Kidney (tissue), 14 donors: ENCODE measurements around the gene AMMECR1. TPM values are rescaled to one million over a fixed set of nuclear protein-coding genes. Genes with fewer than 3 reads are reported as not detected.
A peak's percentile ranks its signal among the peaks of the same experiment; 100 is the strongest.

Experiments
- DNase-seq, 5 donors: peaks; one replicate each; pipeline ENCODE4 v3.0.0-alpha.2; 2013 to 2020
- FAIRE-seq: peaks from 2 replicates; lab custom pipeline; 2012; peaks lifted over from hg19 to GRCh38; lab: Jason Lieb, UNC
- H3K27ac ChIP-seq, 2 donors: one replicate each; pipeline ENCODE4 v1.7.0; 2013; ENCODE audit warnings: low read depth in 2 of 2, low read length in 2 of 2, inconsistent platforms in 1 of 2
- H3K27me3 ChIP-seq: one replicate; pipeline ENCODE4 v1.7.1; 2013; ENCODE audit warnings: low read length, inconsistent platforms; ENCODE audit not compliant: control insufficient read depth, insufficient read depth
- H3K36me3 ChIP-seq, 3 donors: one replicate each; pipeline versions ENCODE4 v1.7.0 to v1.7.1; 2013; ENCODE audit warnings: low read length in 3 of 3, control low read depth in 1 of 3, inconsistent platforms in 1 of 3; ENCODE audit not compliant: insufficient read depth in 3 of 3, control insufficient read depth in 2 of 3
- H3K4me1 ChIP-seq, 3 donors: one replicate each; pipeline versions ENCODE4 v1.7.0 to v1.7.1; 2013; ENCODE audit warnings: low read length in 3 of 3, inconsistent platforms in 1 of 3, low read depth in 1 of 3; ENCODE audit not compliant: control insufficient read depth in 2 of 3, insufficient read depth in 2 of 3
- H3K4me3 ChIP-seq, 3 donors: one replicate each; pipeline versions ENCODE4 v1.7.0 to v1.8.1; 2013; ENCODE audit warnings: low read length in 3 of 3, control low read depth in 1 of 3, inconsistent platforms in 1 of 3
- H3K9ac ChIP-seq, 3 donors: one replicate each; pipeline versions ENCODE4 v1.7.0 to v1.7.1; 2013; ENCODE audit warnings: low read length in 3 of 3, control low read depth in 1 of 3, inconsistent platforms in 1 of 3
- H3K9me3 ChIP-seq, 3 donors: one replicate each; pipeline versions ENCODE4 v1.7.0 to v1.7.1; 2013; ENCODE audit warnings: low read length in 3 of 3, control low read depth in 1 of 3, inconsistent platforms in 1 of 3; ENCODE audit not compliant: control insufficient read depth in 2 of 3, insufficient read depth in 1 of 3
- intact Hi-C: fragments of 100-400 bp; cut with DNase I; formaldehyde crosslinking; loops from one replicate; pipeline ENCODE4 v1.11.1; 2022
- polyA plus RNA-seq: library from polyadenylated mRNA; stranded (reverse); fragments of 350-450 nt; fragmentation: Illumina TruSeq; extraction: RNeasy Lipid Tissue Mini Kit (QIAGEN cat#74804); gene quantifications from one replicate; pipeline ENCODE4 v1.2.3, GENCODE V29; 2014; ENCODE audit warnings: low read depth, low replicate concordance; ENCODE audit not compliant: insufficient read depth
- total RNA-seq: library from RNA; stranded (reverse); fragmentation: NEBNext Ultra II Directional; extraction: Animal tissue kit (Norgen Biotek cat#: 25700); gene quantifications from one replicate; pipeline ENCODE4 v1.2.1, GENCODE V29; 2021
- TF ChIP-seq, protein P1 (sequence below): IDR thresholded peaks from 3 replicates; pipeline ENCODE4 v1.5.1; 2012; ENCODE audit warnings: mild to moderate bottlenecking, moderate library complexity, borderline replicate concordance; ENCODE audit not compliant: insufficient read depth; ENCODE audit errors: extremely low read depth
- donor health status: control.
- donor health status: control.
- donor health status: control.
- donor health status: control.
- donor health status: control.
- donor health status: DM: yes; HTN: yes; CAD: no.
- donor health status: Normal renal cell carcinoma (clear cell type).

AMMECR1 gene
- total and polyA plus RNA-seq, 2 donors from 2014 or later, result 4.4 to 11.0 TPM

DNA sequence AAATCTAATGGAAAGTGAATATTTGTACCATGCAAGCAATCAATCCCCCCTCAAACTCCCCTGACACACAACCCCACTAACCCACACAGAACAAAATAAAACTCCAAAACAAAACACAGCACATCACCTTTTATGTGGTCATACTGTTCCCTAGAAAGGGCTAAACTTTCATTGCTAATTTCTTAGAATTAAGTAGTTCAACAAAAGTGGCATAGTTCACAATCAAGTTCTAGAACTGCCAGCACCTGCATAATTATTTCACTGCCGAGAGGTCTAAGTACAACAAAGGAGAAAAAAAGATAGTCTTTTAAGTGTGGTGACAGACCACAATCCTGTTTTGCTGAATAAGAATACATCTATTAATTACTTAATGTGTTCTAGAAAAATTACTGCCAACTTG, 58.8 kb downstream of the AMMECR1 start:
- Histone ChIP-seq H3K4me3 (no peak overlapping the region), H3K9me3 (no peaks in the 10 kb centered on the region), H3K4me1 (peaks cover 0 to 4% (median 0%) of the 10 kb centered on the region in 3 donors), H3K27me3 (no peaks in the 10 kb centered on the region), H3K36me3 (no peaks in the 10 kb centered on the region), H3K9ac (no peak overlapping the region), H3K27ac (no peak overlapping the region)
- TF ChIP-seq, protein P1, sequence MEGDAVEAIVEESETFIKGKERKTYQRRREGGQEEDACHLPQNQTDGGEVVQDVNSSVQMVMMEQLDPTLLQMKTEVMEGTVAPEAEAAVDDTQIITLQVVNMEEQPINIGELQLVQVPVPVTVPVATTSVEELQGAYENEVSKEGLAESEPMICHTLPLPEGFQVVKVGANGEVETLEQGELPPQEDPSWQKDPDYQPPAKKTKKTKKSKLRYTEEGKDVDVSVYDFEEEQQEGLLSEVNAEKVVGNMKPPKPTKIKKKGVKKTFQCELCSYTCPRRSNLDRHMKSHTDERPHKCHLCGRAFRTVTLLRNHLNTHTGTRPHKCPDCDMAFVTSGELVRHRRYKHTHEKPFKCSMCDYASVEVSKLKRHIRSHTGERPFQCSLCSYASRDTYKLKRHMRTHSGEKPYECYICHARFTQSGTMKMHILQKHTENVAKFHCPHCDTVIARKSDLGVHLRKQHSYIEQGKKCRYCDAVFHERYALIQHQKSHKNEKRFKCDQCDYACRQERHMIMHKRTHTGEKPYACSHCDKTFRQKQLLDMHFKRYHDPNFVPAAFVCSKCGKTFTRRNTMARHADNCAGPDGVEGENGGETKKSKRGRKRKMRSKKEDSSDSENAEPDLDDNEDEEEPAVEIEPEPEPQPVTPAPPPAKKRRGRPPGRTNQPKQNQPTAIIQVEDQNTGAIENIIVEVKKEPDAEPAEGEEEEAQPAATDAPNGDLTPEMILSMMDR, result no peak
- peak; percentile 71 for FAIRE-seq
- no peak for DNase-seq
- intact Hi-C loops, result no loop called here

DNA sequence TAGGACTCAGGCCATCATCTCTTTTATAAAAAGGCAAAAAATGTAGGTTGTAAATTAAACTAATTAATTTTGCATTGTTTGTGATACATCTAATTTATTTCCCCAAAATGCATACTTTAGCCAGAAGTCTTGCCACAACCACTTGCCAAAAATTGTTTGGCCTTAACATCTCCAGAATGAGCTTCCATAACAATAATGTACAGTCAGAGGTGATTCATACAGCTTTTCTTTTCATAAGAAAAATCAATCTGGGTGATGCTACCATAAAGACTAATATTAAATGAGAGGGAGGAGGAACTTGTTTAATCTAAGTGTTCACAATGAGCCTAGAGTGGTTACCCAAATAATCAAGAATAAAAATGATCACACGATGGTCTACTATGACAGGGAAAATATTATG, 59.3 kb downstream of the AMMECR1 start:
- Histone ChIP-seq H3K27ac (no peak overlapping the region), H3K36me3 (no peaks in the 10 kb centered on the region), H3K9me3 (no peaks in the 10 kb centered on the region), H3K4me1 (peaks cover 0 to 4% (median 0%) of the 10 kb centered on the region in 3 donors), H3K9ac (no peak overlapping the region), H3K4me3 (no peak overlapping the region), H3K27me3 (no peaks in the 10 kb centered on the region)
- intact Hi-C loops, result no loop called here
- DNase-seq, result no peak
- TF ChIP-seq, protein P1, result no peak
- peak; percentile 56 for FAIRE-seq

DNA sequence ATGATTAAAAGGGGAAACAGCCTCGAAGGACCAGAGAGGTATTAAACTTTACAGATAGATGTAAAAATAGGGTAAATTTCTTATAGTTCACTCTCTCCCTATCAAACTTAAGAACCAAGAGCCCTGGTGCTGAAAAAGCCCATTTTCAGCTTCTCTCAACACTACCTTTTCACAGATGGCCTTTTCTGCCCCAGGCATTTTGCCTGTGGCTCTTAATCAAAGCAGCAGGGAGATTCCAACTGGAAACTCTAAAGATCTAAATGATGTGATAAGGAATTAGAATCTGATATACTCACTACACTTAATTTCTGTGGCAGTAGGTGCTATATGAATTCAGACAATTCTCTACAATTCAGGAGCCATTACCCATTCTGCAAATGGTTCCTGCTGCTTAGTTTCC, 60.0 kb downstream of the AMMECR1 start:
- no peak overlapping the region for H3K9ac ChIP-seq
- no peak overlapping the region for H3K27ac ChIP-seq
- TF ChIP-seq, protein P1, result no peak
- H3K9me3 ChIP-seq, result no peaks in the 10 kb centered on the region
- FAIRE-seq (no peak), DNase-seq (no peak)
- H3K36me3 ChIP-seq, result no peaks in the 10 kb centered on the region
- H3K27me3 ChIP-seq, result no peaks in the 10 kb centered on the region
- intact Hi-C loops, result no loop called here
- peaks cover 0 to 4% (median 0%) of the 10 kb centered on the region in 3 donors for H3K4me1 ChIP-seq
- no peak overlapping the region for H3K4me3 ChIP-seq

DNA sequence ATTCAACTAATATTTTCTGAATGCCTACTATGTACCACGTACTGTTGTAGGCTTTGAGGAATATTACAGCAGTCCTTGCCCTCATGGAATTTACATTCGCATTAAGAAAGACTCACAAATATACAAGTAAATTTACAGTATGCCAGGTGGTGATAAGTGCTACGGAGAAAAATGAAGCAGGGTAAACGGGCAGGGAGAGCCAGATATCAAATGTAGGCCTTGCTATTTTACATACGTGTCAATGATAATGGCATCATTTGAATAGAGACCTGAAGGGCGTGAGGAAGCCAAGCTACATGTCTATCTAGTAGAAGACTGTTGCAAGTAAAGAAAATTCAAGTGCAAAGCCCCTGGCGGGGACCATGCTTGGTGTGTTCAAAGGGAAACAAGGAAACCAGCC, 65.2 kb downstream of the AMMECR1 start:
- Histone ChIP-seq H3K9me3 (no peaks in the 10 kb centered on the region), H3K9ac (no peak overlapping the region), H3K27ac (no peak overlapping the region), H3K4me3 (no peak overlapping the region), H3K36me3 (no peaks in the 10 kb centered on the region), H3K4me1 (peaks cover 0 to 4% (median 0%) of the 10 kb centered on the region in 3 donors), H3K27me3 (no peaks in the 10 kb centered on the region)
- DNase-seq, result no peak
- no peak for FAIRE-seq
- intact Hi-C loops, result no loop called here
- TF ChIP-seq, protein P1, result no peak
